DMS53 treated with DMSO at 0.1 percent for 48 hours (cell line): Measurements from ENCODE around the gene IL1RAPL2.
A peak's percentile ranks its signal among the peaks of the same experiment; 100 is the strongest.

Experiments
- DNase-seq: peaks from one replicate; lab custom pipeline; 2025; ENCODE audit not compliant: unreplicated experiment; lab: John Stamatoyannopoulos, UW

Gene IL1RAPL2

GRCh38 chrX:105694839-105695238 lies 1128.8 kb downstream of the IL1RAPL2 start:
- DNase-seq: no peak

- no peak for DNase-seq
Measured at GRCh38 chrX:105695451-105695850, 1129.5 kb downstream of the IL1RAPL2 start.

- no peak for DNase-seq
Measured at GRCh38 chrX:105696870-105697269, 1130.9 kb downstream of the IL1RAPL2 start.

- no peak for DNase-seq
Measured at GRCh38 chrX:105697984-105698781, 1132.2 kb downstream of the IL1RAPL2 start.

- no peak for DNase-seq
Measured at GRCh38 chrX:105700331-105700730, 1134.3 kb downstream of the IL1RAPL2 start.

- DNase-seq: peak; percentile 15
Measured at GRCh38 chrX:105701310-105702052, 1135.5 kb downstream of the IL1RAPL2 start.

GRCh38 chrX:105703876-105704275 lies 1137.9 kb downstream of the IL1RAPL2 start:
- DNase-seq: no peak

GRCh38 chrX:105706041-105706440 lies 1140.0 kb downstream of the IL1RAPL2 start:
- no peak for DNase-seq

- no peak for DNase-seq
Measured at GRCh38 chrX:105711805-105712204, 1145.8 kb downstream of the IL1RAPL2 start.

GRCh38 chrX:105715746-105716145 lies 1149.7 kb downstream of the IL1RAPL2 start:
- no peak for DNase-seq

- no peak for DNase-seq
Measured at GRCh38 chrX:105723966-105724735, 1158.2 kb downstream of the IL1RAPL2 start.

- no peak for DNase-seq
Measured at GRCh38 chrX:105725228-105725627, 1159.2 kb downstream of the IL1RAPL2 start.

- no peak for DNase-seq
Measured at GRCh38 chrX:105738162-105738561, 1172.2 kb downstream of the IL1RAPL2 start.

GRCh38 chrX:105744291-105744690 lies 1178.3 kb downstream of the IL1RAPL2 start:
- no peak for DNase-seq

- DNase-seq: no peak
Measured at GRCh38 chrX:105744946-105745345, 1178.9 kb downstream of the IL1RAPL2 start.

GRCh38 chrX:105745863-105746262 lies 1179.9 kb downstream of the IL1RAPL2 start:
- no peak for DNase-seq

GRCh38 chrX:105752338-105752956 lies 1186.4 kb downstream of the IL1RAPL2 start:
- peak; percentile 8 for DNase-seq

GRCh38 chrX:105753411-105753810 lies 1187.4 kb downstream of the IL1RAPL2 start:
- DNase-seq: no peak

- no peak for DNase-seq
Measured at GRCh38 chrX:105754286-105754964, 1188.4 kb downstream of the IL1RAPL2 start.

GRCh38 chrX:105755109-105755508 lies 1189.1 kb downstream of the IL1RAPL2 start:
- DNase-seq: no peak
